Skin epidermis (tissue), 12 donors: ENCODE results near the gene SYK.

Experiments used
- H3K27ac ChIP-seq, 21 experiments: fragments of 200-600 bp; sonication (generic) in 11 of 21; one replicate each; pipeline ENCODE4 v1.5.0; 2020; ENCODE audit warnings: mild to moderate bottlenecking in 3 of 21, inconsistent platforms in 2 of 21, moderate library complexity in 2 of 21
- H3K4me3 ChIP-seq, 7 experiments: fragments of 200-600 bp; sonication (generic) in 2 of 7; one replicate each; pipeline ENCODE4 v1.5.0; 2020; ENCODE audit warnings: inconsistent platforms in 2 of 7, mild to moderate bottlenecking in 2 of 7, moderate library complexity in 1 of 7

Gene SYK

GRCh38 chr9:90793729-90794128 lies 7.9 kb upstream of the SYK start:
- H3K27ac ChIP-seq: no peak overlapping the region
- H3K4me3 ChIP-seq: no peak overlapping the region

GRCh38 chr9:90795084-90795483 lies 6.5 kb upstream of the SYK start:
- Histone ChIP-seq H3K4me3 (no peak overlapping the region), H3K27ac (peak overlapping the region in 1 of 21 experiments; percentile 30)

- Histone ChIP-seq H3K4me3 (no peak overlapping the region), H3K27ac (peak overlapping the region in 4 of 21 experiments; percentile 9 to 63 (median 35))
These were observed 5.7 kb upstream of the SYK start for GRCh38 chr9:90795871-90796317.

GRCh38 chr9:90799271-90799852 lies 2.3 kb upstream of the SYK start:
- H3K27ac ChIP-seq: no peak overlapping the region
- H3K4me3 ChIP-seq: no peak overlapping the region

GRCh38 chr9:90801973-90802322 lies 329 bp downstream of the SYK start:
- Histone ChIP-seq H3K27ac (peak overlapping the region; percentile 13 to 94 (median 84)), H3K4me3 (peak overlapping the region; percentile 39 to 59 (median 56))

GRCh38 chr9:90802386-90802985 lies 867 bp downstream of the SYK start:
- H3K4me3 ChIP-seq: peak overlapping the region; percentile 39 to 59 (median 56)
- peak overlapping the region; percentile 13 to 94 (median 84) for H3K27ac ChIP-seq

GRCh38 chr9:90803860-90804593 lies 2.4 kb downstream of the SYK start:
- Histone ChIP-seq H3K27ac (peak overlapping the region in 5 of 21 experiments; percentile 7 to 65 (median 47)), H3K4me3 (peak overlapping the region in 1 of 7 experiments; percentile 3)

- no peak overlapping the region for H3K27ac ChIP-seq
- H3K4me3 ChIP-seq: no peak overlapping the region
These were observed 3.7 kb downstream of the SYK start for GRCh38 chr9:90805006-90805996.

GRCh38 chr9:90807006-90807405 lies 5.4 kb downstream of the SYK start:
- Histone ChIP-seq H3K27ac (no peak overlapping the region), H3K4me3 (no peak overlapping the region)

GRCh38 chr9:90808398-90808797 lies 6.8 kb downstream of the SYK start:
- Histone ChIP-seq H3K4me3 (no peak overlapping the region), H3K27ac (peak overlapping the region in 2 of 21 experiments; percentile 14 to 29)

GRCh38 chr9:90808890-90809685 lies 7.5 kb downstream of the SYK start:
- H3K4me3 ChIP-seq: no peak overlapping the region
- H3K27ac ChIP-seq: peak overlapping the region in 5 of 21 experiments; percentile 1 to 44 (median 22)

GRCh38 chr9:90810691-90811090 lies 9.1 kb downstream of the SYK start:
- Histone ChIP-seq H3K4me3 (no peak overlapping the region), H3K27ac (no peak overlapping the region)

- H3K27ac ChIP-seq: no peak overlapping the region
- H3K4me3 ChIP-seq: no peak overlapping the region
These were observed 11.4 kb downstream of the SYK start for GRCh38 chr9:90813046-90813445.

- Histone ChIP-seq H3K4me3 (no peak overlapping the region), H3K27ac (no peak overlapping the region)
These were observed 11.9 kb downstream of the SYK start for GRCh38 chr9:90813523-90813922.

- peak overlapping the region in 7 of 21 experiments; percentile 11 to 39 (median 22) for H3K27ac ChIP-seq
These were observed 12.7 kb downstream of the SYK start for GRCh38 chr9:90814355-90814754.

GRCh38 chr9:90815183-90815943 lies 13.7 kb downstream of the SYK start:
- Histone ChIP-seq H3K27ac (peak overlapping the region in 11 of 21 experiments; percentile 3 to 78 (median 39)), H3K4me3 (no peak overlapping the region)

More at GRCh38 chr9:90814355-90814754, 12.7 kb downstream of the SYK start:
- H3K4me3 ChIP-seq: no peak overlapping the region

- peak overlapping the region in 6 of 21 experiments; percentile 14 to 78 (median 27) for H3K27ac ChIP-seq
- H3K4me3 ChIP-seq: no peak overlapping the region
These were observed 14.3 kb downstream of the SYK start for GRCh38 chr9:90815944-90816357.

GRCh38 chr9:90816690-90817089 lies 15.1 kb downstream of the SYK start:
- H3K27ac ChIP-seq: no peak overlapping the region

More at GRCh38 chr9:90816690-90817089, 15.1 kb downstream of the SYK start:
- no peak overlapping the region for H3K4me3 ChIP-seq
